ENCODE measurements around the gene CFAP157.

- TF ChIP-seq CTCF (IDR thresholded peaks at IDR 0.05): no peak
- TF ChIP-seq POLR2A (IDR thresholded peaks at IDR 0.05): no peak
Observed at GRCh38 chr9:127753148-127753547, 46.4 kb downstream of the CFAP157 start.
